ENCODE results near the gene FOSB.

The FOSB gene

DNA sequence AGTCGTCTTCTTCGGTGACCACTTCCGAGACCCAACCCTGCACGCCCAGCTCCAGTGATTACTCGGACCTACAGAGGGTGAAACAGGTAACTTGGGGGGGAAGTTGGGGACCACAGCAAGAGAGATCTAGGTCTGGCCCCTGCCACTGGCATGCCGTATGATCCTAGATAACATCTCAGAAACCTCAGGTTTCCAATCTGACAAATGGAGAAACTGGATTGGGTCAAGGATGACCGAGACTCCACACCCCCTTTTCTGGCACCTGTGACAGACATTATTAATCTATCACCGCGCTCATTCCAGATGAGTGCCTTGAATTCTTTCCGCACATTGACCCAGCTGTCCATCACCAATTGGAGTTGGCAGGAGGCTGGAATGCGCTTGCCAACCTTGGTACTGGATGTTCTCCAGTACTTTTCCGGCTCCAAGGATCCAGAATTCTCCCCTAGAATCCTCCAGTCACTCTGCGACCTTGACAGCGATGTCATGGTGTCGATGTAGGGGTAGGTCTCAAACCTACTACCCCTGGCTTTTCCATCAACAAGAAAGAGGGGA, 56.9 kb downstream of the FOSB start:
- DNase-seq (ENCODE audit: low spot score), result no peak
